GM10266 (cell line): ENCODE measurements around the gene ANTXR1.

Experiments used
- DNase-seq: peaks from one replicate; pipeline ENCODE4 v3.0.0; 2012; ENCODE audit errors: extremely low spot score
- TF ChIP-seq, protein P1 (sequence below): IDR thresholded peaks from 2 replicates; pipeline ENCODE4 v1.5.1; 2012; ENCODE audit warnings: mild to moderate bottlenecking, low read depth; ENCODE audit not compliant: control insufficient read depth, insufficient read depth; ENCODE audit errors: missing control alignments

The ANTXR1 gene

DNA sequence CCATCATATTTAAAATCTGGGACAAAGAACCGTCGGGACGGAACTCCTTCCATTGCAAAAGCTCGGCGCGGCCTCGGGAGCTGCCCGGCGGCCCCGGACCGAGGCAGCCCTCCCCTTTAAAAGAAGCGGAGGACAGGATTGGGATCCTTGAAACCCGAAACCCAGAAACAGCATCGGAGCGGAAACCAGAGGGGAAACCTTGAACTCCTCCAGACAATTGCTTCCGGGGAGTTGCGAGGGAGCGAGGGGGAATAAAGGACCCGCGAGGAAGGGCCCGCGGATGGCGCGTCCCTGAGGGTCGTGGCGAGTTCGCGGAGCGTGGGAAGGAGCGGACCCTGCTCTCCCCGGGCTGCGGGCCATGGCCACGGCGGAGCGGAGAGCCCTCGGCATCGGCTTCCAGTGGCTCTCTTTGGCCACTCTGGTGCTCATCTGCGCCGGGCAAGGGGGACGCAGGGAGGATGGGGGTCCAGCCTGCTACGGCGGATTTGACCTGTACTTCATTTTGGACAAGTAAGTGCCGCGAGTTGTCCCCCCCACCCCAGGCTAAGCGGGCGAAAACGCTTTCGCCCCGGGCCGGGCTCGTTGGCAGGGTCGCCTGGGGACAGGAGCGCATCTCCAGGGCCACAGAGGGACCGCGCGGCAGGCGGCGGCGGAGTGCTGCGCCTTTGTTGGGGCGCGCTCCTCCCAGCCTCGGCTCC, at the start of gene ANTXR1:
TSS of gene ANTXR1 (plus strand) at position 38 of the 698 bp plus-strand sequence. CDS start at position 359, 321 bp downstream.
- TF ChIP-seq, protein P1, sequence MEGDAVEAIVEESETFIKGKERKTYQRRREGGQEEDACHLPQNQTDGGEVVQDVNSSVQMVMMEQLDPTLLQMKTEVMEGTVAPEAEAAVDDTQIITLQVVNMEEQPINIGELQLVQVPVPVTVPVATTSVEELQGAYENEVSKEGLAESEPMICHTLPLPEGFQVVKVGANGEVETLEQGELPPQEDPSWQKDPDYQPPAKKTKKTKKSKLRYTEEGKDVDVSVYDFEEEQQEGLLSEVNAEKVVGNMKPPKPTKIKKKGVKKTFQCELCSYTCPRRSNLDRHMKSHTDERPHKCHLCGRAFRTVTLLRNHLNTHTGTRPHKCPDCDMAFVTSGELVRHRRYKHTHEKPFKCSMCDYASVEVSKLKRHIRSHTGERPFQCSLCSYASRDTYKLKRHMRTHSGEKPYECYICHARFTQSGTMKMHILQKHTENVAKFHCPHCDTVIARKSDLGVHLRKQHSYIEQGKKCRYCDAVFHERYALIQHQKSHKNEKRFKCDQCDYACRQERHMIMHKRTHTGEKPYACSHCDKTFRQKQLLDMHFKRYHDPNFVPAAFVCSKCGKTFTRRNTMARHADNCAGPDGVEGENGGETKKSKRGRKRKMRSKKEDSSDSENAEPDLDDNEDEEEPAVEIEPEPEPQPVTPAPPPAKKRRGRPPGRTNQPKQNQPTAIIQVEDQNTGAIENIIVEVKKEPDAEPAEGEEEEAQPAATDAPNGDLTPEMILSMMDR, result no peak
- DNase-seq, result no peak

DNA sequence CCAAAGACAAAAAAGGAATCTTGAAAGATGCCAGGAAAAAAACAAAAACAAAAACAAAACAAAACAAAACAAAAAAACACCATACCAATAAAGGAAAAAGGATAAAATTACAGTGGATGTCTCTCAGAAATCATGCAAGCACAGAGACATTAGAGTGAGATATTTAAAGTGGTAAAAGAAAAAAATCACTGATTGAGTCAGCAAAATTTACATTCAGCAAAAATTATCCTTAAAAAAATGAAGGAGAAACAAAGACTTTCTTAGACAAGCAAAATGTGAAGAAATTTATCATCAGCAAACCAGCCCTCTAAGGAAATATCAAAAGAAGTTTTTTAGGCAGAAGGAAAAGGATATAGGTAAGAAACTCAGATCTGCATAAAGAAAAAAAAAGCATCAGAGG, 48.7 kb upstream of the ANTXR1 start:
- no peak for DNase-seq

DNA sequence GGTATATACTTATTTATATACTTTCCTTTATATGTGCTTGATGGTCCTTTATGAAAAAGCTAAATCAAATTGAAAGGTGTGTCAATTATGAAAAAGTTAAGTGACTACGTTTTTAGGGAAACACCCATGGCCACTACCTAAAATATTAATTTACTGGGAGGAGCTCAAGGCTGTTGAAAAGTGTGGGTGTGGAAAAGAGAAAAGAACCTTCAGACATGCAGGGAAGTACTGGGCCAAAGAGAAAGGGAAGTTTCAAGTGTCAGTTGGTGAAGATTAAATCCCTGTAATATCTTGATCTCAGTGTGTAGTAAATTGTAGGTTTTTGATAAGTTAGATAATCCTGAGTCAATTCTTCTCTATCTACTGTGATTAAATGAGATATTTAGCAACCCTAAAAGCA, 44.8 kb upstream of the ANTXR1 start:
- no peak for DNase-seq
- TF ChIP-seq, protein P1, result no peak

More for the DNA sequence above, 48.7 kb upstream of the ANTXR1 start:
- TF ChIP-seq, protein P1, result no peak

DNA sequence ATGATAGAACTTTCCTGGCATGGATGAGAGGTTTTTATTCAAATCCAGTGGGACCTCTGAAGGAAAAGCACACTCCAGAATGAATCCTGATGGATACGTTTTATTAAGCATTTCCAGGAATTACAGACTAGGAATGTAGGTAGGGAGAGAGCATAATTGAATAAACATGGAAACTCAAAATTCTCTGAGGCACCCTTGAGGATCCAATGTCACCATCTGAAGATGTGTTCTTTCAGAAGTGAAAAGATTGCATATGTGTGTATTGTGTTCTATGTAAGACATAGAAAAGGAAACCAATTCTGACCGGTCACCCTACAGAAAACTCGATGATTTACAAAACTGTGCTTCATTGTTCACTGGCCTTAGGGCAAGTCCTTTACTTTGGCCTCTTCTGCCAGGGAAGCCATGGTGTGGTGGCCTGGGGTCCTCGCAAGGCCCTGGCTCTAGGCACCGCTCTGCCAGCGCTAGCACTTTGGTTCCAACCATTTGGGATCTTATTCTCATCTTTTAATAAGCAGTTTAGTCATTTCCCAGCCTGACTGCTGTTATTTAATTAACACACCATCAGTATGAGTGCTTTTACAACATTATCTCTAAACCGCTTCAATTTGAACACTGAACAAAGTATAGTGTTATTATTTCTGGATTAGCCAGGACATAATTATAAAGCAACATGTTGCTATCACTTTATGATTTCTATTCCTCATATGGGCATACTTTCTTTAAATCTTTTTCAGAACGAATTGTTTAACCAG, 43.1 kb upstream of the ANTXR1 start:
- TF ChIP-seq, protein P1, result no peak
- DNase-seq, result no peak

DNA sequence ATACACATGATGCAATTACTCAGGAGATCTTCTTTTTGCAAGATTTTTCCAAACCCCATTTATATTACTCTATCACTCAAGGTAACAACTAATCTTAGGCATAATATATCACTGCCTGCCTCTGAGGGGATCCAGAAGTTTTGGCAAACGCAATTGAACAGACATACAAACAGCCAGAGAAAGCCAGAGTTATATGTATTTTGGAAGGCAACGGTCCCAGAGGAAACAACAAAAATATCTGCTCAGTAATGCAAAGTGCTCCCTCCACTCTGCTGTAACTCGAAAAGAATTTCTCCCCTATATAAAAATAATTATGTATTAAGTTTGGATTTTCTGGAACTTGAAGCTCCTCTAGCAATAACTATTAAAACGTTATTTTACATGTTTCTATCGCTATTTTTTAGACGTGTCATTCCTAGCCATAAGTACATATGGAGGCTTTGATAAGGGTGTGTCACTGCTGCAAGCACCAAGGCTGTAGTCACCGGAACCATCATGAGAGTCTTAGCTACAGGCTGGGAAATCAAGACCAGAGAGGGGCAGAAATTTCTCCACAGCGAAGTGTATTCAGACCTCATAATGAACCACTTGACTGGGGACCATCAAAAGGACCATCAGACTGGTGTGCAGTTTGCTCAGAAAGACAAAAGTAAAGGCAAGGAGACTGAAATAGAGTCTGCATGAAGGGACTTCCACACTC, 42.3 kb upstream of the ANTXR1 start:
- TF ChIP-seq, protein P1, result no peak
- no peak for DNase-seq

DNA sequence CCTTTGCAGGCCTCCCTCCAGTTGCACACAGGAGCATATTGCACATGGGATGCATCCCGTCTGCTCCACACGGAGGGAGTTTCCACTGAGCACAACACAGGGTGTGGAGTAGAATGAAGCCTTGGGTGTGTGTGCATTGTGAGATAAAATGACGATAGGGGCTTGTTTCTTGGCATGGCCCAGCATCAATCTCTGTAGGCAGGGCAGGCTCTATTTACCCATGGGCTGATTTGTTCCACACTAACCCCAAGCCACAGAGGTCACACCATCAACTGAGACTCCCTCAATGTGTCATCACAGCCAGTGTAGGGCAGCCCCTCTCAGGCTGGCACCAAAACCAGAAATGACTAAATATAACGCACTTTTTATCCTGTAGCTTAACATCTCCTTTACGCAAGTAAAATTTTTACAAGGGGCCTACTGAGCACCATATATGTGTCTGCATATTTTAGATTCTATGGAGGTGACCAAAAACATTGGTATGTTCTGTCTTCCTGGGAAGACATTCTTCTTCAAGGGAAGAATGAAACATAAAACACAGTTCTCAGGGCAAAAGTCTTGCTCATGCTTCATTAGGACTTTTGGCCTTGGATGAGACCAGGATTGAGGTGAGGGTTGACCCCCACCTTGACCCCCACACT, 41.3 kb upstream of the ANTXR1 start:
- TF ChIP-seq, protein P1, result no peak
- DNase-seq, result no peak

DNA sequence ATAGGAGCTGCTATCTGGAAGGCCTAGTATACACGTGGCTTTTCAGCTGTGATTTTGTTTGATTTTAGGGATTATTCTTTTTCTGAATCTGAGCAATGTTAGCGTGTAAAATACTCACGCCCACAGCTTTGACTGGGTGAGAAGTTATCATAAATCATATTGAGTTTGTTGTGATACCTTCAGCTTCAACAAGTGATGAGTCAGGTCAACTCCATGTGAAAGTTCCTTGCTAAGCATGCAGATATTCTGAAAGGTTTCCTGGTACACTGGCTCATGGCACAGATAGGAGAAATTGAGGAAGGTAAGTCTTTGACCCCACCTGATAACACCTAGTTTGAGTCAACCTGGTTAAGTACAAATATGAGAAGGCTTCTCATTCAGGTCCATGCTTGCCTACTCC, 38.7 kb upstream of the ANTXR1 start, which contains the start of gene GKN1:
TSS of gene GKN1 (plus strand) at position 386 of the 400 bp plus-strand sequence. CDS start 42 bp downstream, outside the sequence.
- TF ChIP-seq, protein P1, result no peak
- DNase-seq, result no peak
